C4-2B (cell line): Measurements from ENCODE around the gene RMI1.

Experiments
- ZFX ChIP-seq: fragments of 450-650 bp; IDR thresholded peaks from 2 replicates; pipeline ENCODE4 v1.6.1; 2017
- TF ChIP-seq, protein P1 (sequence below): fragments of 450-650 bp; conservative IDR thresholded peaks from 2 replicates; pipeline ENCODE4 v1.5.1; 2017; ENCODE audit warnings: mild to moderate bottlenecking

DNA sequence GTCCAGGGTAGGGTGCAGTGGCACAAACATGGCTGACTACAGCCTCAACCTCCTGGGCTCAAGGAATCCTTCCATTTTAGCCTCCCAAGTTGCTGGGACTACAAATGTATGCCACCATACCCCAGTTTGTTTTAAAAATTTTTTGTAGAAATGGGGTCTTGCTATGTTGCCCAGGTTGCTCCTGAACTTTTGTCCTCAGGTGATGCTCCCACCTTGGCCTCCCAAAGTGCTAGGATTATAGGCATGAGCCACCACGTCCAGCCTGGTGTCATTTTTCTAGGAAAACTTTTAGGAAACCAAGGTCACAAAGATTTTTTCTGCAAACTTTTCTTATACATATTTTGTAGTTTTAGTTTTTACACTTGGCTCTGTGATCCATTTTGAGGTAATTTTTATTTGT is 10.8 kb downstream of the RMI1 start:
- TF ChIP-seq, protein P1, sequence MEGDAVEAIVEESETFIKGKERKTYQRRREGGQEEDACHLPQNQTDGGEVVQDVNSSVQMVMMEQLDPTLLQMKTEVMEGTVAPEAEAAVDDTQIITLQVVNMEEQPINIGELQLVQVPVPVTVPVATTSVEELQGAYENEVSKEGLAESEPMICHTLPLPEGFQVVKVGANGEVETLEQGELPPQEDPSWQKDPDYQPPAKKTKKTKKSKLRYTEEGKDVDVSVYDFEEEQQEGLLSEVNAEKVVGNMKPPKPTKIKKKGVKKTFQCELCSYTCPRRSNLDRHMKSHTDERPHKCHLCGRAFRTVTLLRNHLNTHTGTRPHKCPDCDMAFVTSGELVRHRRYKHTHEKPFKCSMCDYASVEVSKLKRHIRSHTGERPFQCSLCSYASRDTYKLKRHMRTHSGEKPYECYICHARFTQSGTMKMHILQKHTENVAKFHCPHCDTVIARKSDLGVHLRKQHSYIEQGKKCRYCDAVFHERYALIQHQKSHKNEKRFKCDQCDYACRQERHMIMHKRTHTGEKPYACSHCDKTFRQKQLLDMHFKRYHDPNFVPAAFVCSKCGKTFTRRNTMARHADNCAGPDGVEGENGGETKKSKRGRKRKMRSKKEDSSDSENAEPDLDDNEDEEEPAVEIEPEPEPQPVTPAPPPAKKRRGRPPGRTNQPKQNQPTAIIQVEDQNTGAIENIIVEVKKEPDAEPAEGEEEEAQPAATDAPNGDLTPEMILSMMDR: no peak
- TF ChIP-seq ZFX: no peak
